ENCODE results near the gene FADS1. TPM values are rescaled to one million over a fixed set of nuclear protein-coding genes. Genes with fewer than 3 reads are reported as not detected.

Gene FADS1
- total RNA-seq, 4 donors from 2014 or later = 16.4 to 69.6 (median 46.6) TPM

DNA sequence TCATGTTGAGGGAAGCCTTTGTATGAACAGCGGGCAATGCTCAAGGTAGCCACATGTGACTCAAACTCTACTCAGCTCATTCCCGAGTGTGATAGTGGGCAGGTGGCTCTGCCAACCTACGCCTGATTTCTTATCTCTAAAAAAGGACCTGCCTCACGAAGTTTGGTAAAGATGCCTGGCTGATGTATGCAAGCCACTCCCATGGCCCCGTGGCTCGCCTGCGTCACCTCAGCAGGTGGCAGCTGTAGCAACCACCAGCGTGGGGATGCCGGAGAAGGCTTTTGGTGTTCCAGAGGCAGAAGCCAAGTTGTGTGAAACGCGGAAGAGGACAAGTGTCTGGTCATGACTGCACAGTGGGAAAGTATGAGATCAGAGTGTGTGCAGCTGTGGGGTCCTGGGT is 16.7 kb upstream of the FADS1 start:
- Histone ChIP-seq H3K9me3 (no peaks in the 10 kb centered on the region), H3K4me1 (peaks cover 42% of the 10 kb centered on the region), H3K27ac (no peak overlapping the region), H3K36me3 (peaks cover 1% of the 10 kb centered on the region), H3K4me3 (no peak overlapping the region), H3K27me3 (peaks cover 10% of the 10 kb centered on the region)
- TF ChIP-seq, protein P1, sequence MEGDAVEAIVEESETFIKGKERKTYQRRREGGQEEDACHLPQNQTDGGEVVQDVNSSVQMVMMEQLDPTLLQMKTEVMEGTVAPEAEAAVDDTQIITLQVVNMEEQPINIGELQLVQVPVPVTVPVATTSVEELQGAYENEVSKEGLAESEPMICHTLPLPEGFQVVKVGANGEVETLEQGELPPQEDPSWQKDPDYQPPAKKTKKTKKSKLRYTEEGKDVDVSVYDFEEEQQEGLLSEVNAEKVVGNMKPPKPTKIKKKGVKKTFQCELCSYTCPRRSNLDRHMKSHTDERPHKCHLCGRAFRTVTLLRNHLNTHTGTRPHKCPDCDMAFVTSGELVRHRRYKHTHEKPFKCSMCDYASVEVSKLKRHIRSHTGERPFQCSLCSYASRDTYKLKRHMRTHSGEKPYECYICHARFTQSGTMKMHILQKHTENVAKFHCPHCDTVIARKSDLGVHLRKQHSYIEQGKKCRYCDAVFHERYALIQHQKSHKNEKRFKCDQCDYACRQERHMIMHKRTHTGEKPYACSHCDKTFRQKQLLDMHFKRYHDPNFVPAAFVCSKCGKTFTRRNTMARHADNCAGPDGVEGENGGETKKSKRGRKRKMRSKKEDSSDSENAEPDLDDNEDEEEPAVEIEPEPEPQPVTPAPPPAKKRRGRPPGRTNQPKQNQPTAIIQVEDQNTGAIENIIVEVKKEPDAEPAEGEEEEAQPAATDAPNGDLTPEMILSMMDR (IDR thresholded peaks at IDR 0.05) = no peak
- TF ChIP-seq EP300 (IDR thresholded peaks at IDR 0.05) (no peak), POLR2AphosphoS5 (IDR thresholded peaks at IDR 0.05) (no peak), POLR2A (IDR thresholded peaks at IDR 0.05) (no peak)
- 88% methylated on average over 9 of the region's 11 CpGs for WGBS
- DNase-seq (ENCODE audit: low spot score in 2 of 2) = no peak

DNA sequence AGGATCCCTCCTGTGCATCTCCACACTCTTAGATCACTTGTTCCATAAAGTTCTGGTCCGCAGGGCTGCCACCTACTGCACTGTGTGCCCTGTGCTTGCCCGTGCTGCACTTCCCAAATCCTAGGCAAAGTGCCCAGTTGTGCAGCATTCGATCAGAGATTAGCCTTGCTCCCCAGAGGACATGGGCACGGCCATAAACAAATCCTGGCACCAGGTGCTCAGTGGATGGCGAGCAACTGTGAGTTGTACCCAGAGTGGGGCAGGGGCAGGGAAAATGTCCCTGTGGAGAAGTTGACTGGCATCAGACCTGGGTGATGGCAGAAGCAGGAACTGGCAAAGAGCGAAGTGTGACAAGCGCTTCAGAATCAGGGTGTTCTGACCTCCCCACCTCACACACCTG is 16.0 kb upstream of the FADS1 start:
- WGBS = 66% methylated on average over 7 of the region's 7 CpGs
- Histone ChIP-seq H3K9me3 (no peaks in the 10 kb centered on the region), H3K4me1 (peaks cover 50% of the 10 kb centered on the region), H3K36me3 (no peaks in the 10 kb centered on the region), H3K27me3 (peaks cover 16% of the 10 kb centered on the region), H3K27ac (no peak overlapping the region), H3K4me3 (no peak overlapping the region)
- TF ChIP-seq, protein P1 (IDR thresholded peaks at IDR 0.05) = no peak
- TF ChIP-seq EP300 (IDR thresholded peaks at IDR 0.05) (no peak), POLR2A (IDR thresholded peaks at IDR 0.05) (no peak), POLR2AphosphoS5 (IDR thresholded peaks at IDR 0.05) (no peak)
- no peak for DNase-seq (ENCODE audit: low spot score in 2 of 2)

DNA sequence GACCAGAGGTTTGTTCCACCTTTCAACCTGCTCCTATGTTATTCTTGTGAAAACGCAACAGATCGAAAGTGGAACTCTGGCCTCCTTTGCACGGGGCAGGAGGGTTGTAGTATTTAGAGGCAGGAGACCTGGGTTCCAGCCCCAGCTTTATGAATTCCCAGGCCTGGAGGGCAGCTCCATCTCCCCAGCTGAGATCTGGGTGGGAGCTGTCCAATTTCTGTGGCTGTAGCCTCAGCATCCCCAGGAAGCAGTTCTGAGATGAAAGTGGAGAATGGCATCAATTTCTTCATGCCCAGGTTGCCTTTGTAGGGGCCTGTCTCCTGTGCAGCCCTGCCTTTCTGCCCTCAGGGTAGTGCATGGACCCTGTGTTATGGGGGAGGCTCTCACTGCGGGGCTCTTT is 15.4 kb upstream of the FADS1 start:
- 79% methylated on average over 3 of the region's 4 CpGs for WGBS
- H3K36me3 ChIP-seq = no peaks in the 10 kb centered on the region
- H3K4me3 ChIP-seq = no peak overlapping the region
- H3K27me3 ChIP-seq = peaks cover 22% of the 10 kb centered on the region
- H3K9me3 ChIP-seq = no peaks in the 10 kb centered on the region
- TF ChIP-seq EP300 (IDR thresholded peaks at IDR 0.05) = no peak
- TF ChIP-seq POLR2AphosphoS5 (IDR thresholded peaks at IDR 0.05) = no peak
- TF ChIP-seq, protein P1 (IDR thresholded peaks at IDR 0.05) = no peak
- TF ChIP-seq POLR2A (IDR thresholded peaks at IDR 0.05) = no peak
- H3K27ac ChIP-seq = no peak overlapping the region
- H3K4me1 ChIP-seq = peaks cover 54% of the 10 kb centered on the region
- DNase-seq (ENCODE audit: low spot score in 2 of 2) = no peak

DNA sequence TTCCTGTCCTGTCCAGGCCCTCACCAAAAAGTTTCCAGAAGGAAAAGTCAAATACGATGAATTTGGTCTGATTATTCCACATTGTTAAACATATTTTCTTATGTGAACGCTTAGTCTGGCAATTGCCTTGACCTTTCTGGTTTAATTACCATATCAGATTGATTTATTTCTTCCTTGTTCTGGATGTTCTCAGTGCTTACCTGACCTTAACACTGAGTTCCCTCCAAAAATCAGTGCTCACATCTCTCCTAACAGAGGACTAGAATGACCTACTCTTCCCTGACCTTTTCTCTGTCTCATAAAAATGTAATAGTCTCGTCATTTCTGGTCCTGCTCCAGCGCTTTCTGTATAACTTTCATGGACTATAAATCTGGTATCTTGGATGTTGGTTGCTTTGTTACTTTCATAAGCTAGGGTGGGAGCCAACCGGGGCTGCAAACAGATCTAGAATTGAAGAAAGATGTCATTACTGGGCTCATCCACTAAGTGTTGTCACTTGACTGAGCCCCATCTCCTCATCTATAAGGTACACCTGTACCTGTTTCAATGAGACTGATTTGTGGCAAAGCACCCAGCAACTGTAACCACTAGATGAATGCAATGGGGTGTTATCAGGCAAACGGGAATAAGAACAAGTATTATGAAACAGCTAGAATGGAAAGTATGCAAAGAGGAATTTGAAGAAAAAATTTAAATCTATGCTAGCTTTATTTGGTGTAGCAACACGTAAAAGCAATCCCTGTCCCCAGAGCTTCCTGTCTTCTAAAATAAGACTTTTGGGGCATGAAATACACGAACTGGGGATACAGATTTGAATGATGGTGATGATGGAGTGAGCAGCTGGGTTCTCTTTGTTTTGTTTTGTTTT is 13.7 kb upstream of the FADS1 start:
- H3K4me1 ChIP-seq = peaks cover 52% of the 10 kb centered on the region
- H3K27ac ChIP-seq = peak overlapping the region; percentile 70
- no peak for DNase-seq (ENCODE audit: low spot score in 2 of 2)
- peaks cover 22% of the 10 kb centered on the region for H3K27me3 ChIP-seq
- 62% methylated on average over 8 of the region's 8 CpGs for WGBS
- no peak for TF ChIP-seq EP300 (IDR thresholded peaks at IDR 0.05)
- TF ChIP-seq POLR2AphosphoS5 (IDR thresholded peaks at IDR 0.05) = no peak
- TF ChIP-seq POLR2A (IDR thresholded peaks at IDR 0.05) = no peak
- TF ChIP-seq, protein P1 (IDR thresholded peaks at IDR 0.05) = no peak
- peak overlapping the region; percentile 53 for H3K4me3 ChIP-seq
- H3K36me3 ChIP-seq = no peaks in the 10 kb centered on the region
- no peaks in the 10 kb centered on the region for H3K9me3 ChIP-seq

DNA sequence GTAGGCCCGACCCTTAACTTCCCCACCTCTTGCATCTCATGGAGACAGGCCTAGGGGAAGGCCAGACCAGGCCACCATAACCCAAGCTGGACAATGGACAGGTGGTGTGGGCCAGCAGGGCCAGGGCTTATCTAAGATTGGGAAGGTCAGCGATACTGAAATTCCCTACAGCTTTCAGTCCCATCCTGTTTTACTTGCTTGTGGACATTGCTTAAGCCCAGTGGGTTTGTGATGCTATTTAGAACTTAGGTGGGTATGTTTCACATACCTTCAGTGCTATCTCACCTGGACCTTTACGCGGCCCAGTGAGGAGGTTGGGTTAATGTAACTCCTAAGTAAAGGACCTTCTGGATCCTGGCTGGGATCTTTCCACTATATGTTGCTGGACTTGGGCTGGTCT is 13.0 kb upstream of the FADS1 start:
- Histone ChIP-seq H3K4me1 (peaks cover 45% of the 10 kb centered on the region), H3K27ac (peak overlapping the region; percentile 70), H3K27me3 (peaks cover 22% of the 10 kb centered on the region), H3K4me3 (peak overlapping the region; percentile 53), H3K36me3 (no peaks in the 10 kb centered on the region), H3K9me3 (no peaks in the 10 kb centered on the region)
- DNase-seq (ENCODE audit: low spot score in 2 of 2) = no peak
- no peak for TF ChIP-seq POLR2AphosphoS5 (IDR thresholded peaks at IDR 0.05)
- WGBS = 88% methylated on average over 4 of the region's 4 CpGs
